Measurements from ENCODE around the gene LYRM1. TPM values are rescaled to one million over a fixed set of nuclear protein-coding genes. Genes with fewer than 3 reads are reported as not detected.

LYRM1 gene
- total and polyA plus RNA-seq, 2 experiments from 2014 or later: 18.7 to 24.8 TPM

DNA sequence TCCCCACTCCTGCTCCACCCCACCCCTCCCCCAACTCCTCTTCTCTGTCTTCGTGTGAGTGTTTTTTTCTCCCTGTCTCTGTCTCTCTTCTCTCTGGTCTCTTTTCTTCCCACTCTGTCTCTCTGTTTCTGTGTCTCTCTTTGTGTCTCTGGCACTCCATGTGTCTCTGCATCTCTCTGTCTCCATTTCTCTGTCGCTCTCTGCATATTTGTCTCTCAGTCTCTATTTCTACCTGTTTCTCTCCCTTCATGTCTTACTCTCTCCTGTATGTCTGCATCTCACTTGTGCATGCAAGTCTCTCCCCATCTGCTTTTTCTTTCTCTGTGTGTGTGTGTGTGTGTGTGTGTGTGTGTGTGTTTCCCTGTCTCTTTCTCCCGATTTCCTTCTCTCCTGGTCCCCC is 68.2 kb downstream of the LYRM1 start (continued):
- TF ChIP-seq, protein P1, sequence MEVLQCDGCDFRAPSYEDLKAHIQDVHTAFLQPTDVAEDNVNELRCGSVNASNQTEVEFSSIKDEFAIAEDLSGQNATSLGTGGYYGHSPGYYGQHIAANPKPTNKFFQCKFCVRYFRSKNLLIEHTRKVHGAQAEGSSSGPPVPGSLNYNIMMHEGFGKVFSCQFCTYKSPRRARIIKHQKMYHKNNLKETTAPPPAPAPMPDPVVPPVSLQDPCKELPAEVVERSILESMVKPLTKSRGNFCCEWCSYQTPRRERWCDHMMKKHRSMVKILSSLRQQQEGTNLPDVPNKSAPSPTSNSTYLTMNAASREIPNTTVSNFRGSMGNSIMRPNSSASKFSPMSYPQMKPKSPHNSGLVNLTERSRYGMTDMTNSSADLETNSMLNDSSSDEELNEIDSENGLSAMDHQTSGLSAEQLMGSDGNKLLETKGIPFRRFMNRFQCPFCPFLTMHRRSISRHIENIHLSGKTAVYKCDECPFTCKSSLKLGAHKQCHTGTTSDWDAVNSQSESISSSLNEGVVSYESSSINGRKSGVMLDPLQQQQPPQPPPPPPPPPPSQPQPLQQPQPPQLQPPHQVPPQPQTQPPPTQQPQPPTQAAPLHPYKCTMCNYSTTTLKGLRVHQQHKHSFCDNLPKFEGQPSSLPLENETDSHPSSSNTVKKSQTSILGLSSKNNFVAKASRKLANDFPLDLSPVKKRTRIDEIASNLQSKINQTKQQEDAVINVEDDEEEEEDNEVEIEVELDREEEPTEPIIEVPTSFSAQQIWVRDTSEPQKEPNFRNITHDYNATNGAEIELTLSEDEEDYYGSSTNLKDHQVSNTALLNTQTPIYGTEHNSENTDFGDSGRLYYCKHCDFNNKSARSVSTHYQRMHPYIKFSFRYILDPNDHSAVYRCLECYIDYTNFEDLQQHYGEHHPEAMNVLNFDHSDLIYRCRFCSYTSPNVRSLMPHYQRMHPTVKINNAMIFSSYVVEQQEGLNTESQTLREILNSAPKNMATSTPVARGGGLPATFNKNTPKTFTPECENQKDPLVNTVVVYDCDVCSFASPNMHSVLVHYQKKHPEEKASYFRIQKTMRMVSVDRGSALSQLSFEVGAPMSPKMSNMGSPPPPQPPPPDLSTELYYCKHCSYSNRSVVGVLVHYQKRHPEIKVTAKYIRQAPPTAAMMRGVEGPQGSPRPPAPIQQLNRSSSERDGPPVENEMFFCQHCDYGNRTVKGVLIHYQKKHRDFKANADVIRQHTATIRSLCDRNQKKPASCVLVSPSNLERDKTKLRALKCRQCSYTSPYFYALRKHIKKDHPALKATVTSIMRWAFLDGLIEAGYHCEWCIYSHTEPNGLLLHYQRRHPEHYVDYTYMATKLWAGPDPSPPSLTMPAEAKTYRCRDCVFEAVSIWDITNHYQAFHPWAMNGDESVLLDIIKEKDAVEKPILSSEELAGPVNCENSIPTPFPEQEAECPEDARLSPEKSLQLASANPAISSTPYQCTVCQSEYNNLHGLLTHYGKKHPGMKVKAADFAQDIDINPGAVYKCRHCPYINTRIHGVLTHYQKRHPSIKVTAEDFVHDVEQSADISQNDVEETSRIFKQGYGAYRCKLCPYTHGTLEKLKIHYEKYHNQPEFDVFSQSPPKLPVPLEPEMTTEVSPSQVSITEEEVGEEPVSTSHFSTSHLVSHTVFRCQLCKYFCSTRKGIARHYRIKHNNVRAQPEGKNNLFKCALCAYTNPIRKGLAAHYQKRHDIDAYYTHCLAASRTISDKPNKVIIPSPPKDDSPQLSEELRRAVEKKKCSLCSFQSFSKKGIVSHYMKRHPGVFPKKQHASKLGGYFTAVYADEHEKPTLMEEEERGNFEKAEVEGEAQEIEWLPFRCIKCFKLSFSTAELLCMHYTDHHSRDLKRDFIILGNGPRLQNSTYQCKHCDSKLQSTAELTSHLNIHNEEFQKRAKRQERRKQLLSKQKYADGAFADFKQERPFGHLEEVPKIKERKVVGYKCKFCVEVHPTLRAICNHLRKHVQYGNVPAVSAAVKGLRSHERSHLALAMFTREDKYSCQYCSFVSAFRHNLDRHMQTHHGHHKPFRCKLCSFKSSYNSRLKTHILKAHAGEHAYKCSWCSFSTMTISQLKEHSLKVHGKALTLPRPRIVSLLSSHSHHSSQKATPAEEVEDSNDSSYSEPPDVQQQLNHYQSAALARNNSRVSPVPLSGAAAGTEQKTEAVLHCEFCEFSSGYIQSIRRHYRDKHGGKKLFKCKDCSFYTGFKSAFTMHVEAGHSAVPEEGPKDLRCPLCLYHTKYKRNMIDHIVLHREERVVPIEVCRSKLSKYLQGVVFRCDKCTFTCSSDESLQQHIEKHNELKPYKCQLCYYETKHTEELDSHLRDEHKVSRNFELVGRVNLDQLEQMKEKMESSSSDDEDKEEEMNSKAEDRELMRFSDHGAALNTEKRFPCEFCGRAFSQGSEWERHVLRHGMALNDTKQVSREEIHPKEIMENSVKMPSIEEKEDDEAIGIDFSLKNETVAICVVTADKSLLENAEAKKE (CRISPR knock-in tag; IDR thresholded peaks at IDR 0.05): no peak

DNA sequence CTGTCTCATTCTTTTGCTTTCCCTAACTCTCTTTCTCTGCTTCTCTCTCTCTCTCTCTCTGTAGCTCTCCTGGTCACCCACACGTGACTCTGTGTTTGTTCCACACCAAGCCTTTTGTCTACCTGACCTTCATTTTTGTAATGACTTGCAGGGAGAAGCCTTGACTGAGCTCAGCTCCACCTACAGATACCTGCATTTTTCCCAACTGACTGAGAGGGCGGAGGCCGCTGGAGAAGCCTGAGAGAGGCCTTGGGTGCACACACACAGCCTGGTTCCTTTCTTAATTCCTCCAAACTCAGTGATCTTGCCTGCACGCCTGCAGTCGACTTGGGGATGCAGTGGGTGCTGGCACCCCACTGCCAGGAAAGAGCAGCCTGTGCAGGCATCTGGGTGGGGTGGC is 68.8 kb downstream of the LYRM1 start:
- DNase-seq (ENCODE audit: low spot score): peak; percentile 39
- peaks cover 17% of the 10 kb centered on the region for H3K27me3 Mint-ChIP-seq (ENCODE audit: insufficient read depth, low read depth, poor library complexity)
- H3K9me3 Mint-ChIP-seq: no peaks in the 10 kb centered on the region
- Histone ChIP-seq H3K9me2 (ENCODE audit: insufficient read depth) (0 out of 2 replicates have a peak, but pooled peaks cover 4% of the 10 kb centered on the region), H3K36me3 (ENCODE audit: insufficient read depth) (no peaks in the 10 kb centered on the region), H3K79me2 (replicated peaks; ENCODE audit: insufficient read depth) (no peaks in the 10 kb centered on the region), H3K4me1 (ENCODE audit: insufficient read depth) (peaks cover 45% of the 10 kb centered on the region), H3F3A (replicated peaks; ENCODE audit: low read depth) (peaks cover 9% of the 10 kb centered on the region), H2AFZ (no peak overlapping the region), H3K27me3 (ENCODE audit: insufficient read depth) (no peaks in the 10 kb centered on the region), H3K4me3 (no peak overlapping the region), H3K27ac (ENCODE audit: low read depth) (peak overlapping the region; percentile 89; the same call in 1 of the 2 replicates), H3K4me2 (peak overlapping the region; percentile 62), H4K20me1 (replicated peaks; ENCODE audit: insufficient read depth) (no peaks in the 10 kb centered on the region)
- H3K4me1 Mint-ChIP-seq: peaks cover 43% of the 10 kb centered on the region
- 0 out of 2 replicates have a peak overlapping the region, but pooled peaks have one; percentile 33 for H3K27ac Mint-ChIP-seq
- TF ChIP-seq, protein P1 (CRISPR knock-in tag; IDR thresholded peaks at IDR 0.05): no peak
- TF ChIP-seq ZNF331 (CRISPR knock-in tag; IDR thresholded peaks at IDR 0.05; ENCODE audit: low read depth) (no peak), JUNB (IDR thresholded peaks at IDR 0.05; ENCODE audit: unreplicated experiment) (no peak), EZH2 (IDR thresholded peaks at IDR 0.05; ENCODE audit: low read depth, unreplicated experiment) (no peak)
- no peaks in the 10 kb centered on the region for H3K36me3 Mint-ChIP-seq (ENCODE audit: low read depth)
- H3K4me3 Mint-ChIP-seq: no peak overlapping the region; the same call in 2 of the 3 replicates
- peak; percentile 44; the same call in 2 of the 3 replicates for ATAC-seq
